Rectal smooth muscle tissue (tissue), 1 donor: ENCODE data around the gene ANGPT4.

ENCODE experiments used
- H3K27ac ChIP-seq: one replicate; pipeline ENCODE4 v1.7.0; 2013; ENCODE audit warnings: low read depth, low read length, inconsistent platforms
- H3K27me3 ChIP-seq: one replicate; pipeline ENCODE4 v1.7.0; 2013; ENCODE audit warnings: low read length; ENCODE audit not compliant: control insufficient read depth, insufficient read depth
- H3K36me3 ChIP-seq: one replicate; pipeline ENCODE4 v1.7.0; 2013; ENCODE audit warnings: low read length; ENCODE audit not compliant: control insufficient read depth, insufficient read depth
- H3K4me1 ChIP-seq: one replicate; pipeline ENCODE4 v1.7.0; 2013; ENCODE audit warnings: low read length; ENCODE audit not compliant: control insufficient read depth, insufficient read depth
- H3K4me3 ChIP-seq: one replicate; pipeline ENCODE4 v1.7.0; 2013; ENCODE audit warnings: low read length
- H3K9ac ChIP-seq: one replicate; pipeline ENCODE4 v1.7.0; 2013; ENCODE audit warnings: low read length

Gene ANGPT4

GRCh38 chr20:878511-879307 lies 37.4 kb downstream of the ANGPT4 start:
- H3K4me1 ChIP-seq = no peaks in the 10 kb centered on the region
- H3K36me3 ChIP-seq = no peaks in the 10 kb centered on the region
- H3K9ac ChIP-seq = no peak overlapping the region
- no peak overlapping the region for H3K27ac ChIP-seq
- no peak overlapping the region for H3K4me3 ChIP-seq
- no peaks in the 10 kb centered on the region for H3K27me3 ChIP-seq

- Histone ChIP-seq H3K27ac (no peak overlapping the region), H3K9ac (no peak overlapping the region), H3K4me1 (no peaks in the 10 kb centered on the region), H3K36me3 (no peaks in the 10 kb centered on the region), H3K4me3 (no peak overlapping the region), H3K27me3 (no peaks in the 10 kb centered on the region)
Measured at GRCh38 chr20:877814-878213, 38.3 kb downstream of the ANGPT4 start.

- Histone ChIP-seq H3K4me1 (no peaks in the 10 kb centered on the region), H3K4me3 (no peak overlapping the region), H3K27ac (no peak overlapping the region), H3K27me3 (no peaks in the 10 kb centered on the region), H3K36me3 (no peaks in the 10 kb centered on the region), H3K9ac (no peak overlapping the region)
Measured at GRCh38 chr20:875115-875514, 41.0 kb downstream of the ANGPT4 start.

GRCh38 chr20:873875-874607 lies 42.1 kb downstream of the ANGPT4 start:
- Histone ChIP-seq H3K36me3 (no peaks in the 10 kb centered on the region), H3K27ac (no peak overlapping the region), H3K27me3 (no peaks in the 10 kb centered on the region), H3K4me1 (no peaks in the 10 kb centered on the region), H3K9ac (no peak overlapping the region), H3K4me3 (no peak overlapping the region)

- Histone ChIP-seq H3K36me3 (no peaks in the 10 kb centered on the region), H3K27ac (no peak overlapping the region), H3K9ac (no peak overlapping the region), H3K4me1 (no peaks in the 10 kb centered on the region), H3K27me3 (no peaks in the 10 kb centered on the region), H3K4me3 (no peak overlapping the region)
Measured at GRCh38 chr20:872855-873520, 43.1 kb downstream of the ANGPT4 start.

GRCh38 chr20:871948-872347 lies 44.2 kb downstream of the ANGPT4 start:
- Histone ChIP-seq H3K27ac (no peak overlapping the region), H3K4me1 (no peaks in the 10 kb centered on the region), H3K4me3 (no peak overlapping the region), H3K27me3 (no peaks in the 10 kb centered on the region), H3K9ac (no peak overlapping the region), H3K36me3 (no peaks in the 10 kb centered on the region)

GRCh38 chr20:871436-871835 lies 44.7 kb downstream of the ANGPT4 start:
- Histone ChIP-seq H3K36me3 (no peaks in the 10 kb centered on the region), H3K4me3 (no peak overlapping the region), H3K27ac (no peak overlapping the region), H3K4me1 (no peaks in the 10 kb centered on the region), H3K9ac (no peak overlapping the region), H3K27me3 (no peaks in the 10 kb centered on the region)

GRCh38 chr20:870758-871157 lies 45.4 kb downstream of the ANGPT4 start:
- Histone ChIP-seq H3K4me3 (no peak overlapping the region), H3K27me3 (no peaks in the 10 kb centered on the region), H3K9ac (no peak overlapping the region), H3K27ac (no peak overlapping the region), H3K36me3 (no peaks in the 10 kb centered on the region), H3K4me1 (no peaks in the 10 kb centered on the region)

- H3K27ac ChIP-seq = no peak overlapping the region
- no peak overlapping the region for H3K9ac ChIP-seq
- no peaks in the 10 kb centered on the region for H3K4me1 ChIP-seq
- no peak overlapping the region for H3K4me3 ChIP-seq
- H3K27me3 ChIP-seq = no peaks in the 10 kb centered on the region
- H3K36me3 ChIP-seq = no peaks in the 10 kb centered on the region
Measured at GRCh38 chr20:869606-870005, 46.5 kb downstream of the ANGPT4 start.

- H3K27ac ChIP-seq = no peak overlapping the region
- H3K36me3 ChIP-seq = no peaks in the 10 kb centered on the region
- H3K27me3 ChIP-seq = no peaks in the 10 kb centered on the region
- H3K4me3 ChIP-seq = no peak overlapping the region
- no peaks in the 10 kb centered on the region for H3K4me1 ChIP-seq
- no peak overlapping the region for H3K9ac ChIP-seq
Measured at GRCh38 chr20:868279-868678, 47.9 kb downstream of the ANGPT4 start.

- no peak overlapping the region for H3K27ac ChIP-seq
- no peaks in the 10 kb centered on the region for H3K27me3 ChIP-seq
- no peak overlapping the region for H3K9ac ChIP-seq
- no peak overlapping the region for H3K4me3 ChIP-seq
- H3K36me3 ChIP-seq = no peaks in the 10 kb centered on the region
- no peaks in the 10 kb centered on the region for H3K4me1 ChIP-seq
Measured at GRCh38 chr20:865440-865839, 50.7 kb downstream of the ANGPT4 start.

- Histone ChIP-seq H3K27ac (no peak overlapping the region), H3K36me3 (no peaks in the 10 kb centered on the region), H3K4me1 (no peaks in the 10 kb centered on the region), H3K9ac (no peak overlapping the region), H3K27me3 (no peaks in the 10 kb centered on the region), H3K4me3 (no peak overlapping the region)
Measured at GRCh38 chr20:860891-861290, 55.2 kb downstream of the ANGPT4 start.
